Kidney (tissue), 14 donors: Measurements from ENCODE around the gene ADAMTS13. TPM values are rescaled to one million over a fixed set of nuclear protein-coding genes. Genes with fewer than 3 reads are reported as not detected.

Source experiments
- DNase-seq, 5 donors: peaks; one replicate each; pipeline ENCODE4 v3.0.0-alpha.2; 2013 to 2020
- FAIRE-seq: peaks from 2 replicates; lab custom pipeline; 2012; peaks lifted over from hg19 to GRCh38; lab: Jason Lieb, UNC
- H3K27ac ChIP-seq, 2 donors: one replicate each; pipeline ENCODE4 v1.7.0; 2013; ENCODE audit warnings: low read depth in 2 of 2, low read length in 2 of 2, inconsistent platforms in 1 of 2
- H3K27me3 ChIP-seq: one replicate; pipeline ENCODE4 v1.7.1; 2013; ENCODE audit warnings: low read length, inconsistent platforms; ENCODE audit not compliant: control insufficient read depth, insufficient read depth
- H3K36me3 ChIP-seq, 3 donors: one replicate each; pipeline versions ENCODE4 v1.7.0 to v1.7.1; 2013; ENCODE audit warnings: low read length in 3 of 3, control low read depth in 1 of 3, inconsistent platforms in 1 of 3; ENCODE audit not compliant: insufficient read depth in 3 of 3, control insufficient read depth in 2 of 3
- H3K4me1 ChIP-seq, 3 donors: one replicate each; pipeline versions ENCODE4 v1.7.0 to v1.7.1; 2013; ENCODE audit warnings: low read length in 3 of 3, inconsistent platforms in 1 of 3, low read depth in 1 of 3; ENCODE audit not compliant: control insufficient read depth in 2 of 3, insufficient read depth in 2 of 3
- H3K4me3 ChIP-seq, 3 donors: one replicate each; pipeline versions ENCODE4 v1.7.0 to v1.8.1; 2013; ENCODE audit warnings: low read length in 3 of 3, control low read depth in 1 of 3, inconsistent platforms in 1 of 3
- H3K9ac ChIP-seq, 3 donors: one replicate each; pipeline versions ENCODE4 v1.7.0 to v1.7.1; 2013; ENCODE audit warnings: low read length in 3 of 3, control low read depth in 1 of 3, inconsistent platforms in 1 of 3
- H3K9me3 ChIP-seq, 3 donors: one replicate each; pipeline versions ENCODE4 v1.7.0 to v1.7.1; 2013; ENCODE audit warnings: low read length in 3 of 3, control low read depth in 1 of 3, inconsistent platforms in 1 of 3; ENCODE audit not compliant: control insufficient read depth in 2 of 3, insufficient read depth in 1 of 3
- intact Hi-C: fragments of 100-400 bp; cut with DNase I; formaldehyde crosslinking; loops from one replicate; pipeline ENCODE4 v1.11.1; 2022
- polyA plus RNA-seq: library from polyadenylated mRNA; stranded (reverse); fragments of 350-450 nt; fragmentation: Illumina TruSeq; extraction: RNeasy Lipid Tissue Mini Kit (QIAGEN cat#74804); gene quantifications from one replicate; pipeline ENCODE4 v1.2.3, GENCODE V29; 2014; ENCODE audit warnings: low read depth, low replicate concordance; ENCODE audit not compliant: insufficient read depth
- total RNA-seq: library from RNA; stranded (reverse); fragmentation: NEBNext Ultra II Directional; extraction: Animal tissue kit (Norgen Biotek cat#: 25700); gene quantifications from one replicate; pipeline ENCODE4 v1.2.1, GENCODE V29; 2021
- TF ChIP-seq, protein P1 (sequence below): IDR thresholded peaks from 3 replicates; pipeline ENCODE4 v1.5.1; 2012; ENCODE audit warnings: mild to moderate bottlenecking, moderate library complexity, borderline replicate concordance; ENCODE audit not compliant: insufficient read depth; ENCODE audit errors: extremely low read depth
- donor health status: control.
- donor health status: control.
- donor health status: control.
- donor health status: control.
- donor health status: control.
- donor health status: DM: yes; HTN: yes; CAD: no.
- donor health status: Normal renal cell carcinoma (clear cell type).

ADAMTS13 gene
- total and polyA plus RNA-seq, 2 donors from 2014 or later = 3.1 to 3.6 TPM

DNA sequence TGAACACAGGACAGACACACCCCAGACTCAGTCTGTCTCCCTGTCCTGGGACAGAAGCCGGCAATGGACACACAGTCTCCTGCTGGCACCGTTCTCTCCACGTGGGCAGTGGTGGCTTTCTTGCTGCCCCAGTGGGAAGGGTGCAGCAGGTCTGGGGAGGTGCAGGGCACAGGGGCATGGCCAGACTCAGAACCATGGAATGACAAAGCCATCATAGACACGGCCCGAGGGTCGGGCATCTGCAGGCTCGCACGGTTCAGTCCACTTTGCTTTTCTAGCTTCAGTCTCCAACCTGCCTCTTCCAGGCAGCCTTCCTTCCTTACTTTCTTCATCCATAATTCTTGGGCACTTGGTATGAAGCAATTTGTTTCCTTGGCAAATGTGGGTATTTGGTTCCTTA is 85.9 kb downstream of the ADAMTS13 start:
- FAIRE-seq = no peak
- Histone ChIP-seq H3K27me3 (no peaks in the 10 kb centered on the region), H3K4me1 (peaks cover 0 to 10% (median 9%) of the 10 kb centered on the region in 3 donors), H3K36me3 (no peaks in the 10 kb centered on the region), H3K4me3 (no peak overlapping the region), H3K9ac (no peak overlapping the region), H3K9me3 (no peaks in the 10 kb centered on the region), H3K27ac (no peak overlapping the region)
- TF ChIP-seq, protein P1, sequence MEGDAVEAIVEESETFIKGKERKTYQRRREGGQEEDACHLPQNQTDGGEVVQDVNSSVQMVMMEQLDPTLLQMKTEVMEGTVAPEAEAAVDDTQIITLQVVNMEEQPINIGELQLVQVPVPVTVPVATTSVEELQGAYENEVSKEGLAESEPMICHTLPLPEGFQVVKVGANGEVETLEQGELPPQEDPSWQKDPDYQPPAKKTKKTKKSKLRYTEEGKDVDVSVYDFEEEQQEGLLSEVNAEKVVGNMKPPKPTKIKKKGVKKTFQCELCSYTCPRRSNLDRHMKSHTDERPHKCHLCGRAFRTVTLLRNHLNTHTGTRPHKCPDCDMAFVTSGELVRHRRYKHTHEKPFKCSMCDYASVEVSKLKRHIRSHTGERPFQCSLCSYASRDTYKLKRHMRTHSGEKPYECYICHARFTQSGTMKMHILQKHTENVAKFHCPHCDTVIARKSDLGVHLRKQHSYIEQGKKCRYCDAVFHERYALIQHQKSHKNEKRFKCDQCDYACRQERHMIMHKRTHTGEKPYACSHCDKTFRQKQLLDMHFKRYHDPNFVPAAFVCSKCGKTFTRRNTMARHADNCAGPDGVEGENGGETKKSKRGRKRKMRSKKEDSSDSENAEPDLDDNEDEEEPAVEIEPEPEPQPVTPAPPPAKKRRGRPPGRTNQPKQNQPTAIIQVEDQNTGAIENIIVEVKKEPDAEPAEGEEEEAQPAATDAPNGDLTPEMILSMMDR = no peak
- DNase-seq = peak in 1 of 5 donors; percentile 42
- intact Hi-C loops = no loop called here

Other genes with a start within 250 kb of the ADAMTS13 start
- not detected for gene OBP2B, start 213.1 kb upstream of the ADAMTS13 start, total RNA-seq
- gene OBP2B, start 213.1 kb upstream of the ADAMTS13 start, polyA plus RNA-seq = not detected
- 29.0 TPM for gene ABO, start 147.2 kb upstream of the ADAMTS13 start, total RNA-seq
- gene ABO, start 147.2 kb upstream of the ADAMTS13 start, polyA plus RNA-seq = 25.0 TPM
- 17.3 TPM for gene SURF6, start 86.2 kb upstream of the ADAMTS13 start, total RNA-seq
- gene SURF6, start 86.2 kb upstream of the ADAMTS13 start, polyA plus RNA-seq = 16.8 TPM
- 32.7 TPM for gene MED22, start 74.2 kb upstream of the ADAMTS13 start, total RNA-seq
- gene MED22, start 74.2 kb upstream of the ADAMTS13 start, polyA plus RNA-seq = 24.6 TPM
- 1,502 TPM for gene RPL7A, start 74.1 kb upstream of the ADAMTS13 start, total RNA-seq
- 2,097 TPM for gene RPL7A, start 74.1 kb upstream of the ADAMTS13 start, polyA plus RNA-seq
- gene SURF1, start 65.9 kb upstream of the ADAMTS13 start, total RNA-seq = 45.0 TPM
- gene SURF1, start 65.9 kb upstream of the ADAMTS13 start, polyA plus RNA-seq = 165 TPM
- 23.5 TPM for gene SURF2, start 65.8 kb upstream of the ADAMTS13 start, total RNA-seq
- gene SURF2, start 65.8 kb upstream of the ADAMTS13 start, polyA plus RNA-seq = 61.2 TPM
- gene SURF4, start 46.3 kb upstream of the ADAMTS13 start, total RNA-seq = 138 TPM
- 121 TPM for gene SURF4, start 46.3 kb upstream of the ADAMTS13 start, polyA plus RNA-seq
- 1.9 TPM for gene STKLD1, start 46.0 kb upstream of the ADAMTS13 start, total RNA-seq
- gene STKLD1, start 46.0 kb upstream of the ADAMTS13 start, polyA plus RNA-seq = 4.0 TPM
- gene REXO4, start 4.4 kb upstream of the ADAMTS13 start, total RNA-seq = 17.5 TPM
- 18.6 TPM for gene REXO4, start 4.4 kb upstream of the ADAMTS13 start, polyA plus RNA-seq
- gene CACFD1, start 37.6 kb downstream of the ADAMTS13 start, total RNA-seq = 37.3 TPM
- gene CACFD1, start 37.6 kb downstream of the ADAMTS13 start, polyA plus RNA-seq = 37.8 TPM
- gene SLC2A6, start 56.7 kb downstream of the ADAMTS13 start, total RNA-seq = 5.8 TPM
- 2.5 TPM for gene SLC2A6, start 56.7 kb downstream of the ADAMTS13 start, polyA plus RNA-seq
- gene MYMK, start 102.6 kb downstream of the ADAMTS13 start, total RNA-seq = not detected
- not detected for gene MYMK, start 102.6 kb downstream of the ADAMTS13 start, polyA plus RNA-seq
- gene ADAMTSL2, start 112.3 kb downstream of the ADAMTS13 start, total RNA-seq = 32.1 TPM
- gene ADAMTSL2, start 112.3 kb downstream of the ADAMTS13 start, polyA plus RNA-seq = 20.0 TPM
- 0.54 TPM for gene FAM163B, start 187.0 kb downstream of the ADAMTS13 start, total RNA-seq
- gene FAM163B, start 187.0 kb downstream of the ADAMTS13 start, polyA plus RNA-seq = not detected
- not detected for gene DBH, start 214.0 kb downstream of the ADAMTS13 start, total RNA-seq
- 0.39 TPM for gene DBH, start 214.0 kb downstream of the ADAMTS13 start, polyA plus RNA-seq